ENCODE data around the gene TNFRSF12A. TPM values are rescaled to one million over a fixed set of nuclear protein-coding genes. Genes with fewer than 3 reads are reported as not detected.

TNFRSF12A gene
- total RNA-seq, 4 donors from 2014 or later = 20.9 to 140 (median 57.5) TPM

DNA sequence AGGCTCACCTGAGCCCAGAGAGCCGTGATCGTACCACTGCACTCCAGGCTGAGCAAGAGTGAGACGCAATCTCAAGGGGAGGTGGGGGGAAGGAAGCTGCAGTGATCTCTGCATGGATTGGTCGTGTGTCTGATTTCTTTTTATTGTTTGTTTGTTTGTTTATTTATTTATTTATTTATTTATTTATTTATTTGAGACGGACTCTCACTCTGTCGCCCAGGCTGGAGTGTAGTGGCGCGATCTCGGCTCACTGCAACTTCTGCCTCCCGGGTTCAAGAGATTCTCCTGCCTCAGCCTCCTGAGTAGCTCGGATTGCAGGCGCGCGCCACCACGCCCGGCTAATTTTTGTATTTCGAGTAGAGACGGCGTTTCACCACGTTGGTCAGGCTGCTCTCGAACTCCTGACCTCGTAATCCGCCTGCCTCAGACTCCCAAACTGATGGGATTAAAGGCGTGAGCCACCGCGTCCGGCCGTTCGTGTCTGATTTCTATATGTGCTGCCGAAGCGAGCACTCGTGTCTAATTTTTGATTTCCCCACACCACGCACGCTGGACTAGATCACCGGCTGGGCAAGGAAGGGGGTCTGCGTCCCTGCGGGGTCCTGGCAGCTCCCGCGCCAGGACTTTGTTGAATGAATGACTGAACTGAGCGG lies 448 bp upstream of the TNFRSF12A start:
- intact Hi-C loops (cut with DNase I) = no loop called here
- 55% methylated on average over 22 of the region's 40 CpGs for WGBS
- peaks cover 0 to 4% (median 0%) of the 10 kb centered on the region in 4 donors for H3K36me3 ChIP-seq
- peak overlapping the region; percentile 96 to 99 (median 98) for H3K27ac ChIP-seq (replicated peaks in 1 of 4)
- H3K27me3 ChIP-seq = peaks cover 0 to 35% (median 20%) of the 10 kb centered on the region in 4 donors
- H3K4me1 ChIP-seq = peaks cover 44 to 62% (median 58%) of the 10 kb centered on the region in 4 donors
- no peaks in the 10 kb centered on the region for H3K9me3 ChIP-seq
- peak overlapping the region; percentile 66 to 86 (median 74) for H3K4me3 ChIP-seq
- TF ChIP-seq POLR2AphosphoS5 (IDR thresholded peaks at IDR 0.05) (no peak), EP300 (IDR thresholded peaks at IDR 0.05) (no peak), POLR2A (IDR thresholded peaks at IDR 0.05; ENCODE audit: low read depth) (no peak)
- TF ChIP-seq, protein P1, sequence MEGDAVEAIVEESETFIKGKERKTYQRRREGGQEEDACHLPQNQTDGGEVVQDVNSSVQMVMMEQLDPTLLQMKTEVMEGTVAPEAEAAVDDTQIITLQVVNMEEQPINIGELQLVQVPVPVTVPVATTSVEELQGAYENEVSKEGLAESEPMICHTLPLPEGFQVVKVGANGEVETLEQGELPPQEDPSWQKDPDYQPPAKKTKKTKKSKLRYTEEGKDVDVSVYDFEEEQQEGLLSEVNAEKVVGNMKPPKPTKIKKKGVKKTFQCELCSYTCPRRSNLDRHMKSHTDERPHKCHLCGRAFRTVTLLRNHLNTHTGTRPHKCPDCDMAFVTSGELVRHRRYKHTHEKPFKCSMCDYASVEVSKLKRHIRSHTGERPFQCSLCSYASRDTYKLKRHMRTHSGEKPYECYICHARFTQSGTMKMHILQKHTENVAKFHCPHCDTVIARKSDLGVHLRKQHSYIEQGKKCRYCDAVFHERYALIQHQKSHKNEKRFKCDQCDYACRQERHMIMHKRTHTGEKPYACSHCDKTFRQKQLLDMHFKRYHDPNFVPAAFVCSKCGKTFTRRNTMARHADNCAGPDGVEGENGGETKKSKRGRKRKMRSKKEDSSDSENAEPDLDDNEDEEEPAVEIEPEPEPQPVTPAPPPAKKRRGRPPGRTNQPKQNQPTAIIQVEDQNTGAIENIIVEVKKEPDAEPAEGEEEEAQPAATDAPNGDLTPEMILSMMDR (IDR thresholded peaks at IDR 0.05) = no peak
- no peak for DNase-seq (ENCODE audit: extremely low spot score)

DNA sequence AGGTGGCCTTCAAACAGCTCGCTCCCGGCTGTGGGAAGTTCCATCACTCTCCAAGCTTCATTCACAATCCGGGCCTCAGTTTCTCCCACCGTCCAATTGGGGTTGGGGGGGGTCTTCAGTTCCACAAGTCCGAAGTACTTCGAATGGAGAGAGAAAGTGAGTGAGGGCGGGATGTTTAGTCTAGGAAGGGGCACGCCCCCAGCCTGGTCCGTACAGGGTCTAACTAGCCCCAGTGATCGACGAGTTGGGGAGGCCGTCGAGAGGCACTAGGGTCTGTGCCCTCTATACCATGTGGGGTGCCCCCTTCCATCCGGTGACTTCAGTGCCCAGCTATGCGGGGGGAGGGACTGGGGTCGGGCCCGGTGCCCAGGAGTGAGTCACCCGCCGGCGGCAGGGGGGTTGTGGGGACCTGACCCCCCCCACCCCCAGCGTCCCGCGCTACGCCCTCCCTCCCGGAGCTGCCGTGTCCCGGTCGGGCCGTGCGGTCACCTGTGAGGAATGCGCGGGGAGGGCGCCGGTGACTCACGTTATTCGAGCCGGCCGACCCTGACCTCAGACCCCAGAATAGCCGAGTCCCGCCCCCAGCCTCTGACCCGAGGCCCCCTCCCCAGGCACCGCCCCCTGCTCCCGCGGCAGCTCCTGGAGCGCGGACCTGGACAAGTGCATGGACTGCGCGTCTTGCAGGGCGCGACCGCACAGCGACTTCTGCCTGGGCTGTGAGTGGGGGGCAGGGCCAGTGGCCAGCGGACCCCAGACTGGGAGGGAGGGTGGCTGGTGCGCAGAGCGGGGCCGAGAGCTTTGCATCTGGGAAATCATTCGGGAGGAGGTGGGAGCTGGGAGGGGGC lies 658 bp downstream of the TNFRSF12A start:
- Histone ChIP-seq H3K36me3 (peaks cover 0 to 7% (median 3%) of the 10 kb centered on the region in 4 donors), H3K27ac (replicated peaks in 1 of 4) (peak overlapping the region; percentile 96 to 99 (median 98)), H3K27me3 (peaks cover 0 to 28% (median 20%) of the 10 kb centered on the region in 4 donors), H3K4me3 (peak overlapping the region; percentile 66 to 86 (median 74)), H3K4me1 (peaks cover 46 to 73% (median 66%) of the 10 kb centered on the region in 4 donors), H3K9me3 (no peaks in the 10 kb centered on the region)
- DNase-seq (ENCODE audit: extremely low spot score) = peak; percentile 94
- 0% methylated on average over 16 of the region's 57 CpGs for WGBS
- no peak for TF ChIP-seq POLR2A (IDR thresholded peaks at IDR 0.05; ENCODE audit: low read depth)
- peak; percentile 78 to 87 for TF ChIP-seq POLR2AphosphoS5 (IDR thresholded peaks at IDR 0.05)
- intact Hi-C loops (cut with DNase I) = no loop called here

DNA sequence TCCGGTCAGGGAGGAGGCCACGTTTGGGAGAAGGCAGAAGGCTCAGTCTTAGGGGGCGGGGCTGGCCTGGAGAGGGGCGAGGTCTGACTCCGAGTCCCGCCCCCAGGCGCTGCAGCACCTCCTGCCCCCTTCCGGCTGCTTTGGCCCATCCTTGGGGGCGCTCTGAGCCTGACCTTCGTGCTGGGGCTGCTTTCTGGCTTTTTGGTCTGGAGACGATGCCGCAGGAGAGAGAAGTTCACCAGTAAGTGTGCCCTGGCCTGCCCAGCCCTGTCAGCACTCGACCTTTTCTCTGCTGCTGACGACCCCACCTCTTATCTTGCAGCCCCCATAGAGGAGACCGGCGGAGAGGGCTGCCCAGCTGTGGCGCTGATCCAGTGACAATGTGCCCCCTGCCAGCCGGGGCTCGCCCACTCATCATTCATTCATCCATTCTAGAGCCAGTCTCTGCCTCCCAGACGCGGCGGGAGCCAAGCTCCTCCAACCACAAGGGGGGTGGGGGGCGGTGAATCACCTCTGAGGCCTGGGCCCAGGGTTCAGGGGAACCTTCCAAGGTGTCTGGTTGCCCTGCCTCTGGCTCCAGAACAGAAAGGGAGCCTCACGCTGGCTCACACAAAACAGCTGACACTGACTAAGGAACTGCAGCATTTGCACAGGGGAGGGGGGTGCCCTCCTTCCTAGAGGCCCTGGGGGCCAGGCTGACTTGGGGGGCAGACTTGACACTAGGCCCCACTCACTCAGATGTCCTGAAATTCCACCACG lies 1.5 kb downstream of the TNFRSF12A start:
- H3K4me1 ChIP-seq = peaks cover 46 to 77% (median 66%) of the 10 kb centered on the region in 4 donors
- no peak for DNase-seq (ENCODE audit: extremely low spot score)

DNA sequence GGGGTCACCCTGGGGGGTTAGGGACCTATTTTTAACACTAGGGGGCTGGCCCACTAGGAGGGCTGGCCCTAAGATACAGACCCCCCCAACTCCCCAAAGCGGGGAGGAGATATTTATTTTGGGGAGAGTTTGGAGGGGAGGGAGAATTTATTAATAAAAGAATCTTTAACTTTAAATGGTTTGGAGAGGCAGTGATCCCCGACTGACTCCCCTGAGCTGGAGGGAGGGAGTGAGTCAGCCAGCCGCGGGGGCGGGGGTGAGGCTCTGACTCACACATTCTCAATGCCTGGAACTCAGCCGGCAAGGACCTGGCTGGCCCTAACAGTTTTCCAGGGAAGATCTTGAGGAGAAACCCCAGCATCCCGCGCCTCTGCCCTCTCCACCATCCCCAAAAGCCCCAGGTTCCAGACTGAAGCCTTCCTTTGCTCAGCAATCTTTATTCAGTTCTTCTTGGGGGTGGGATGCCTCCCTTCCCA lies 2.1 kb downstream of the TNFRSF12A start:
- peaks cover 46 to 77% (median 66%) of the 10 kb centered on the region in 4 donors for H3K4me1 ChIP-seq
- H3K36me3 ChIP-seq = peaks cover 9 to 21% (median 18%) of the 10 kb centered on the region in 4 donors
- intact Hi-C loops (cut with DNase I) = no loop called here
- WGBS = 4% methylated on average over 8 of the region's 8 CpGs
- peaks cover 0 to 22% (median 17%) of the 10 kb centered on the region in 4 donors for H3K27me3 ChIP-seq
- peak overlapping the region; percentile 66 to 86 (median 74) for H3K4me3 ChIP-seq
- TF ChIP-seq POLR2AphosphoS5 (IDR thresholded peaks at IDR 0.05) = peak; percentile 79 to 90
- TF ChIP-seq POLR2A (IDR thresholded peaks at IDR 0.05; ENCODE audit: low read depth) = no peak
- DNase-seq (ENCODE audit: extremely low spot score) = peak; percentile 97
- peak overlapping the region; percentile 96 to 99 (median 98) for H3K27ac ChIP-seq (replicated peaks in 1 of 4)
- no peaks in the 10 kb centered on the region for H3K9me3 ChIP-seq

More for the DNA sequence above, 1.5 kb downstream of the TNFRSF12A start:
- H3K36me3 ChIP-seq = peaks cover 3 to 15% (median 11%) of the 10 kb centered on the region in 4 donors
- no peaks in the 10 kb centered on the region for H3K9me3 ChIP-seq
- H3K27me3 ChIP-seq = peaks cover 0 to 28% (median 20%) of the 10 kb centered on the region in 4 donors
- intact Hi-C loops (cut with DNase I) = no loop called here
- WGBS = 7% methylated on average over 6 of the region's 25 CpGs
- H3K27ac ChIP-seq (replicated peaks in 1 of 4) = peak overlapping the region; percentile 96 to 99 (median 98)
- TF ChIP-seq, protein P1 (IDR thresholded peaks at IDR 0.05) = peak in 2 of 3 experiments; percentile 37 to 39
- TF ChIP-seq POLR2A (IDR thresholded peaks at IDR 0.05; ENCODE audit: low read depth) (no peak), EP300 (IDR thresholded peaks at IDR 0.05) (no peak), POLR2AphosphoS5 (IDR thresholded peaks at IDR 0.05) (no peak)
- peak overlapping the region; percentile 66 to 86 (median 74) for H3K4me3 ChIP-seq

Measured in esophagus muscularis mucosa (tissue), 4 donors.